Stimulated activated CD4-positive, alpha-beta T cell treated with anti-CD3 and anti-CD28 coated beads, Interleukin-1b, Interleukin-23, amount 100 ng/mL, for 48 hours (primary cell): ENCODE measurements around the gene PPP1R13L.

Experiments
- DNase-seq: peaks from one replicate; pipeline ENCODE4 v3.0.0-alpha.2; 2020

The PPP1R13L gene

DNA sequence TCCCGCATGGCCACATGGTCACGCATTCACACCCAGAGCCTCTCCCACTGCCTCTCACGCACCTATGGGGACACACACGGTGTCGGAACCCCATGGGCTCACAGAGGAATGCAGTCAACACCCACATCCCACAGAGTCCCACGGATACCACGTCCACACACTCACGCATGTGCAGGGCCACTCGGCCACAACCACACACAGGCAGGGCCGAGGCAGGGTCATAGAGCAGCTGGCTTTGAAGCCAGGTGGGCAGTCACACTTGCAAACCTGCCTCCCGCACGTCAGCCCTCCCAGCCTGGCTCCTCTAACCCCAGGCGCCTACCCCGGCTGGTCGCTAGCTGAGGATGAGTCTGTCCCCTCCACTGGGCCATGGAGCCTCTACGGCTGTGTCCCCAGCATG lies 42.6 kb downstream of the PPP1R13L start:
- DNase-seq = no peak

DNA sequence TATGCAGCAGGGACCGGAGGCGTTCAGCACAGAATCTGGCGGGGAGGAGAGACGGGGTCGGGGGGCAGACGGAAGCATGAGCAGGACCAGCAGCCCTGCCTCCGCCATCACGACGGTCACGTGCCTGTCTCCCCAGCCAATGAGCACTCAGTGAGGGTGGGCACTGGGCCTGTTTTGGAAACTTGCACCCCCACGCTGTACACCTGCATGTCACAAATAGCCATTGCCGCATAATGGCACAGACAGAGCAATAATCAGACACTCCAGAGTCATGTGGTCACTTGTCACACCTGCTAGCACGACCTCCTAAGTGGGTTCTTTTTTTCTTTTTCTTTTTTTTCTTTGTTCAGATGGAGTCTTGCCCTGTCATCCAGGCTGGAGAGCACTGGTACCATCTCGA lies 43.3 kb downstream of the PPP1R13L start:
- DNase-seq = no peak

GRCh38 chr19:45358213-45358792 lies 46.6 kb downstream of the PPP1R13L start:
- DNase-seq = no peak

DNA sequence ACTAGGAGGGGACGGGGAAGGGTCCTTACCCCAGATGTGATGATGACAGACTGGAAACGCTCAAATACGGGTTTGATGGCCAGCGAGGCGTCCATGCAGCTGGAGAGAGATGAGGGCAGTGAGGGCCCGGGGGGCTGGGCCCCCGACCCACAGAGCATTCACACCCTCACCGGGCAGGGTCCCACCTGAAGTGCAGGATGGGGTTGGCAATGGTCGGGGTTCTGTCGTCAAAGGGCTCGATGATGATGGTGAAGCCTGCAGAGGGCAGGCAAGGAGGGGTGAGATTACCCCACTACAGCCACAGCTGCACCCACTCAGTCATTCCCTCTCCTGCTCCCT lies 47.5 kb downstream of the PPP1R13L start:
- no peak for DNase-seq

DNA sequence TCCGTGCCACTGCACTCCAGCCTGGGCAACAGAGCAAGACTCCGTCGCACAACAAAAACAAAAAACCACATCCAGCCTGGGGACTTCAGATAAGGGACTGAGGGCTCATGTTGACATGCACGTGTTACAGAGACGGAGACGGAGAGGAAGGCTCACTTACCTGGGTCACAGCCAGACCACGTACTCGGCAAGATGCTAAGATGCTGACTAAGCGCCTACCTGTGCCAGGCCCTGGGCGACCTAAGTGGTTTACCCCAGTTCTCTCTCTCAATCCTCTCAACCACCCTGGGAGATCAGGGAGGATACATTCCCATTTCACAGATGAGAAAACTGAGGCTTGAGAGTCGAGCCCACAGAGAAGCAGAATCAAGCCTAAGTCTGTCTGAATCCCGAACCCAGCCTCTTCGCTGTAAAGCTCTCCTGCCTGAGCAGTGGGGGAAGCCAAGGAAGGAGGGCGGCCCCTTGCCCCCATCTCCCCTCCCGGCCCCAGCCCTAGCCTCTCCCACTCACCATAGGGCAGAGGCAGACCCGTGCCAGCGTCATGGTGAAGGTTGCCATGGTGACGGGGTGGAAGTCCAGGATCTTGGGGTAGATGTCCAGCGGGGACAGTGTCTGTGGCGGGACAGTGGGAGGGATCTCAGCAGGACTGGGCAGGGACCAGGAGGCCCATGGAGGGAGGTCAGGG lies 48.0 kb downstream of the PPP1R13L start:
- DNase-seq = no peak

- no peak for DNase-seq
These were observed 49.0 kb downstream of the PPP1R13L start for GRCh38 chr19:45355910-45356309.

- no peak for DNase-seq
These were observed 49.5 kb downstream of the PPP1R13L start for GRCh38 chr19:45355402-45355801.

DNA sequence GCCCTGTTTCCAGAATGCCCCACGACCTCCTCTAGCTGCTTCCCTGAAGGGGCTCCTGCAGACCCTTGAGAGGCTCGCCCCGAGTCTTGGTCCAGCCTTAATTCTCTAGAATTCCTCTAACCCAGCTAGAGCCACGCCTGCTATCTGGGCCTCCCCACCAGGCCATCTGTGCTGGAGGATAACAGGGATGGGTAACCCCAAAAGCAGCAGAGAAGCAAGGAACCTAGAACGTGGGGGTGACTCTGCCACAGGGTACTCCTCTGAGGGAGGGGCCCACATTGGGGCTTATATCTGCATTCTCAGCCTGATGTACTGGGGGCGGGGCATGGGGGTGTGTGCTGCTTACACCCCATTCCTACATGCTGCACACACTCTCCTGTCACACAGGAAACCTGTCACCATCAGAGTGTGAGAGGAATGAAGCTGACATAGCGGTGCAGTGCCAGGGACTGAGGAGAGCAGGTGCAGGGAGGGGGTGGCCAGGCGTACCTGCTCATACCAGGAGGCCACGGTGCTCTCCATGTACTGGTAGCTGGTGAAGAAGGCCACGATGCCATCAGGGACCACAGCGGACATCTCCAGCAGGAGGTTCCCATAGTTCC lies 50.5 kb downstream of the PPP1R13L start:
- DNase-seq = no peak

DNA sequence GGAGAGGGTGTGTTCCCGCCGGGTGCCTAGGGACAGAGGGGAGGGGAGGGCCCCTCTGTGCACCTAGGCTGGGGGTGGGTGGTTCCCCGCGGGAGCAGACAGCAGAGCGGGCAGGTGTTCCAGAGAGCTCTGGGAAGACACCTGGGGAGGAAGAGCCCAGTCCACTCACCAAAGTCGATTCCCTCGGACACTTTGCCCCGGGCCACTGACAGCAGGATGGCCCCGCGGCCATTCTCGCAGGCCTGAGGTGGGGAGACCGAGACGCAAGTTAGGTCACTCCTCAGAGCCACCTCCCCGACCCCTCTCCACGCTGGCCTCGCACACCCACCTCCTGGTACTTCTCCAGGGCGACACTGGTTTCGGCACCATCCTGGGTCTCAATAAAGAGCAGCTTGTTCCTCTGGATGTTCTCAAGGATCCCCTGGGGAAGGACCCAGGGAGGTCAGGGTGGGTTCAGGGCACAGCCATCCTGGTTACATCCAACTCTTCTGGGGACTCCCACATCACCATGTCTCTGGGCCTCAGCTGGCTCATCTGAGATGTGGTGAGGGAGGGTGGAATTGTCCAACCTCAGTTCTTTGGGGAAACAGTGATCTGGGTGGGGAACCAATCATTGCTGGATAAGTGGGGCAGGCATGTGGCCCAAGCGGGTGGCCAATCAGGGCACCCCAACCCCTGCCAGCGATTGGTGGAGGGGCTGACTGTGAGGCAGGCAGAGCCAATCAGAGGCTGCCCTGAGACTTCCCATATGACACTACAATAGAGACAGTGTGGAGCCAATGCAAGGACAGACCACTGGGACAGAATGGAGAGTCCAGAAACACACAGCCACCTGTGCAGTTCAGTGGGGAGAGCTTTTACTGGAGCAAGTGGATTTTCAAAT lies 51.7 kb downstream of the PPP1R13L start:
- DNase-seq = no peak

DNA sequence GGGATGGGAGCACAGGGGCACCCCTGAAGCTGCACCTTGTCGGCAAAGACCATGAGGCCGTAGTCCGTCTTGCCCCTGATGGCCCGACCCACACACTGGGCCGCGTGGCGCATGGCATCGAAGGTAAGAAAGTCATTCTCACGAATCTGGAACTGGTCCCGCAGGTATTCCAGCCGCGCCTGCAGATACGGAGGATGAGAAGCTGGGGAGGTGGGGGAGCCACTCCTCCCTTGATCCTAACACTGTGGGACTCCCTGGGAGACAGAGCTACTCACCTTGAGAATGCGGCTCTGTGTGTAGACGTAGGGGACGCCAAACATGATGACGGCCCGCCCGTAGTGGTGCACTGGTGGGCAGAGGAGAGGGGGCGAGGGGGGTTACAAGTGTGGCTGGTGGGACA lies 52.4 kb downstream of the PPP1R13L start:
- no peak for DNase-seq

- DNase-seq = no peak
These were observed 52.8 kb downstream of the PPP1R13L start for GRCh38 chr19:45352062-45352461.

DNA sequence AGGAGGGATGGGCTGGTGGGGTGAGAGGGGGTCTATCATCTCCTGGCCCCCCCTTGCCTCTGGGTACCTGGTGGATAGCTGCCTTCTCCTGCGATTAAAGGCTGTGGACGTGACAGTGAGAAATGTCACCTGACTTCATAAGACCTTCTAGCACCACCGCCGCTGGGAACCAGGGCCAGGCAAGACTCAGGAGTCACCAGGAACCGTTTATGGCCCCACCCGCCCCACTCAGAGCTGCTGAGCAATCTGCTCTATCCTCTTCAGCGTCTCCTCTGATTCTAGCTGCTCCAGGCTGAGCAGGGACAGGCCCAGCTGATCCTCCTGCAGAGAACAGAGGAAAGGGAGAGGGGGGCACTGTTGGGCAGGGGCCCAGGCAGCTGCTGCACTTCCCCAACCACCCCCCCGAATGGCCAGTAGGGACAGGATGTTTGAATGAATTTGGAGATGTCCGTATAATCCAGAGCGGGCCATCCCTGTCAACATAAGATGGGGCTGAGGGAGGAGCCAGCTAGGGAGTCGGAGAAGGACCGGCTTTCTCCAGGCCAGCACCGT lies 53.4 kb downstream of the PPP1R13L start:
- DNase-seq = no peak

- no peak for DNase-seq
These were observed 54.3 kb downstream of the PPP1R13L start for GRCh38 chr19:45350477-45351058.

DNA sequence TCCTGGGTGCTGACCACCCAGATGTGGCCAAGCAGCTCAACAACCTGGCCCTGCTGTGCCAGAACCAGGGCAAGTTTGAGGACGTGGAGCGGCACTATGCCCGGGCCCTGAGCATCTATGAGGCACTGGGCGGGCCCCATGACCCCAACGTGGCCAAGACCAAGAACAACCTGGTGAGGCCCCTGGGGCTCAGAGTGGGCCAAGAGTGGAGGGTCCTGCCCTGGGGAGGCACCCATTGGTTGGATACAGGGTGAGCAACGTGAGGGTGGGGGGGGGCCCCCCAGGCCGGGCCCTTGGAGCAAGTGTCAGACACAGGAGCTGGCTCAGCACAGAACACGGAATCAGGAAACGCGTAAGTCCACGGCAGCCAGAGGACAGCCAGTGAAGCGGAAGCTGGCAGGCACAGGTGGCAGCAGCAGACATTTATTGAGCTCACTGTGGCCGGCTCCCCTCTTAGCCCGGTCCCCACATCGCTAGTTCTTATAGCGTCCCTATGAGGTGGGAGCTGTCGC lies 55.4 kb downstream of the PPP1R13L start:
- no peak for DNase-seq

GRCh38 chr19:45349126-45349415 lies 55.8 kb downstream of the PPP1R13L start:
- DNase-seq = no peak

- DNase-seq = no peak
These were observed 56.3 kb downstream of the PPP1R13L start for GRCh38 chr19:45348367-45349125.

DNA sequence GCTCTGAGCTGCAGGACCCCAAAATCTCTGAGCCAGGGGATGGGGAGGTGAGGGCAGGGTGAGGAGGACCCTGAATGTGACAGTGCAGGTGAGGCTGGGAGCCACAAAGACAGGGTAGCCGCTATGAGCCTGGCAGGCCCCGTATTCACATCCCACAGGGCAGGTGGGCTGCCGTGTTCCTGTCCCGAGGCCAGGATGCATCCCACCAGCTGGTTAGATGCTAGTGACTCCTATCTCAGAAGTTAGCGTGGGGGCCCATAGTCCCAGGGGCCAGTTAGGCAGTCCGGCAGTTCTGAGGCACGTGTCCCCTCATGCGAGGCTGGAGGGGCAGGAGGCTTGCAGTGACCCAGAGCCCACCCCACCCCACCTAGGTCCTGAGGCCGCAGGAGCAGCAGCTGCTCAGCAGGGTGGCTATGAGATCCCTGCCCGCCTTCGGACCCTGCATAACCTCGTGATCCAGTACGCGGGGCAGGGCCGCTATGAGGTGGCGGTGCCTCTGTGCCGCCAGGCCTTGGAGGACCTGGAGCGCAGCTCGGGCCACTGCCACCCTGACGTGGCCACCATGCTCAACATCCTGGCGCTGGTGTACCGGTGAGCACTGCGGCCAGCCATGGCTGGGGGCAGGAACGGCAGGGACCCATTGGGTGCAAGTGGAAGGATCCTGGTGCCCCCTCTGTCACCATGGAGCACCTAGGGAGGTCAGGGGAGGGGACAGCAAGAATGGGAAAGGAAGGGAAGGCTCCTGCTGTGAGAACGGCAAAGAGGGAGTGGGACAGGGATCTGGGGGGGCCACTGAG lies 57.1 kb downstream of the PPP1R13L start:
- DNase-seq = no peak

DNA sequence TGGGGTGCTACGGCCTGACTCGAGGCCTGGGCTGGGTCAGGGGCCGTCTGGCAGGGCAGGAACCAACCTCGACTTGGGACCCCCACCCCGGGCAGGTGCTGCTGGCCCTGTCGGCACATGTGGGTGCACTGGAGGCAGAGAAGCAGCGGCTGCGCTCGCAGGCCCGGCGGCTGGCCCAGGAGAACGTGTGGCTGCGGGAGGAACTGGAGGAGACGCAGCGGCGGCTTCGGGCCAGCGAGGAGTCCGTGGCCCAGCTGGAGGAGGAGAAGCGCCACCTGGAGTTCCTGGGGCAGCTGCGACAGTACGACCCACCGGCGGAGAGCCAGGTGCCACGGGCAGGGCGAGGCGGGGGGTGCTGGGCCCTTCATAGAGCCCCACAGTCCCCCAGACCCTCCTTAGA lies 58.4 kb downstream of the PPP1R13L start:
- no peak for DNase-seq

DNA sequence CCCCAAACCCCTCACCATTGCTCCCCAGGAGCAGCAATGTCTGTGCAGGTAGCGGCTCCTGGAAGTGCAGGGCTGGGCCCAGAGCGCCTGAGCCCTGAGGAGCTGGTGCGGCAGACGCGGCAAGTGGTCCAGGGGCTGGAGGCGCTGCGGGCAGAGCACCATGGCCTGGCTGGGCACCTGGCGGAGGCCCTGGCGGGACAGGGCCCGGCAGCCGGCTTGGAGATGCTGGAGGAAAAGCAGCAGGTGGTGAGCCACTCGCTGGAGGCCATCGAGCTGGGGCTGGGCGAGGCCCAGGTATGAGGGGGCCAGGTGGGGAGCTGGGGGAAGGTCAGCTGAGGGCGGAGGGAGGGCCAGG lies 59.4 kb downstream of the PPP1R13L start:
- DNase-seq = no peak

DNA sequence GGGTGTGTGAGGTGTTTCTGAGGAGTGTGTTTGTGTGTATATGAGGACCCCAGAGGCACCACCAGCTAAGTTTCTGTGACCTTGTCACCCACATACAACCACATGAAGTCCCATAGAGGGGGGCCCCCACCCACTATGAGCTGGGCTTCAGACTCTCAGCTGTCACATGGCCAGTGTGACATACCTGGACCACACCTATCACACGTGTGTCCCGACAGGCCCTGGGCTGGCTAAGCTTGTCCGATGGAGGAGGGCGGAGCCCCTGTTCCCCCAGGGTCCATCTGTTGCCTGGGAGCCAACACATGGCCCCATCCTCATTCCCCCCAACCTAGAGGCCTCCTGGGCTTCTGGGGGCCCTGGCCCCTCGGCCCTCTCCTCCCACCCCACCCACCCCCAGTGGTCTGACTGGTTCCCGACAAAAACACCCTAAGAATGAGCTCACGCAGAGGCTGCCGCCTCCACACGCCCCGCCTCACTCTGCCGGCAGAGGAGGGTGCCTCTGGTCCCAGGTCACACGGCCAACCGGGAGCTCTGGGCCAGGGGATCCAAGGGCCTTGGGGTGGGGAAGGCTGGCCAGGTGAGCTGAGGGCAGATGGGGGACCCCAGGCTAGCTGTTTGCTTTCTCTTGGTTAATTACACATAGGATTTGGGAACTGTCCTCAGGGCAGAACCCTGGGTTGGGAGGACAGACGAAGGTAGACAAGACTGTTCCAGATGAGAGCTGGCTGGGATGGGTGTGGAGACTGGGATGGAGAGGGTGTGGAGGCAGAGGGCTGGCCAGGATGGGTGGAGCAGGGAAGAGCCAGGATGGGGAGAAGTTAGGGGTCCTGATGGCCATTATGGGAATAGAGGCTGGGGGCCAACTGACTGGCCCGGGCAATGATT lies 60.0 kb downstream of the PPP1R13L start:
- DNase-seq = no peak
